OCI-LY3 (cell line): Measurements from ENCODE around the gene LRRC7.

Experiments
- EZH2phosphoT487 ChIP-seq: fragments of 200-600 bp; shearing (Covaris generic); IDR thresholded peaks from 2 replicates; pipeline ENCODE4 v1.6.1; 2018; ENCODE audit warnings: antibody characterized with exemption, mixed run types, low read depth
- TF ChIP-seq, protein P1 (sequence below): fragments of 200-600, 300-600 bp; sonication (generic); IDR thresholded peaks from 2 replicates; pipeline ENCODE4 v1.5.1; 2014; ENCODE audit warnings: antibody characterized with exemption, low read length, low read depth

DNA sequence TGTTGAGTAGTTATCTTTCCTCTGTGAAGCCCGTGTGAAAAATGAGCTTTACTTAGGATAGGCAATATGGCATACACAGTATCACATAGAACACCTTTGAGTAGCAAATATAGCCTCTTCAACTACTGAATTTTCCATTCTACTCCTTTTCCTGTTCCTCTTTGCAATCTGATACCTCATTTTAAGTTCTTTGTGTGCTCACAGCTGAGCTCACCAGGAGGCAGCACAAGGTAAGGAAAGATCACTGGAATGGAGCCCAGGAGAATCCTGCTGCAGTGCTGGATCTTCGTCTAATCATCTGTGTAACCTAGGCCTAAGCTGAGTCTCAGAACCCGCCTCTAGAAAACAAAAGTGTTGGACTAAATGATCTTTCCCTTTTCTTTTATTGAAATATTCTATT lies 466.7 kb downstream of the LRRC7 start:
- TF ChIP-seq, protein P1, sequence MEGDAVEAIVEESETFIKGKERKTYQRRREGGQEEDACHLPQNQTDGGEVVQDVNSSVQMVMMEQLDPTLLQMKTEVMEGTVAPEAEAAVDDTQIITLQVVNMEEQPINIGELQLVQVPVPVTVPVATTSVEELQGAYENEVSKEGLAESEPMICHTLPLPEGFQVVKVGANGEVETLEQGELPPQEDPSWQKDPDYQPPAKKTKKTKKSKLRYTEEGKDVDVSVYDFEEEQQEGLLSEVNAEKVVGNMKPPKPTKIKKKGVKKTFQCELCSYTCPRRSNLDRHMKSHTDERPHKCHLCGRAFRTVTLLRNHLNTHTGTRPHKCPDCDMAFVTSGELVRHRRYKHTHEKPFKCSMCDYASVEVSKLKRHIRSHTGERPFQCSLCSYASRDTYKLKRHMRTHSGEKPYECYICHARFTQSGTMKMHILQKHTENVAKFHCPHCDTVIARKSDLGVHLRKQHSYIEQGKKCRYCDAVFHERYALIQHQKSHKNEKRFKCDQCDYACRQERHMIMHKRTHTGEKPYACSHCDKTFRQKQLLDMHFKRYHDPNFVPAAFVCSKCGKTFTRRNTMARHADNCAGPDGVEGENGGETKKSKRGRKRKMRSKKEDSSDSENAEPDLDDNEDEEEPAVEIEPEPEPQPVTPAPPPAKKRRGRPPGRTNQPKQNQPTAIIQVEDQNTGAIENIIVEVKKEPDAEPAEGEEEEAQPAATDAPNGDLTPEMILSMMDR: no peak; the same call in 1 of the 2 replicates
- TF ChIP-seq EZH2phosphoT487: no peak
